NCI-H446 (cell line): Measurements from ENCODE around the gene RBM10.
"Not testable (repeated sequence)": the region's sequence is repeated elsewhere in the genome, so short reads cannot be mapped to it uniquely, and the experiment has no call there.

Experiments used
- DNase-seq, 2 experiments: peaks; one replicate each; lab custom pipeline; 2025; lab: John Stamatoyannopoulos, UW

Gene RBM10, protein sequence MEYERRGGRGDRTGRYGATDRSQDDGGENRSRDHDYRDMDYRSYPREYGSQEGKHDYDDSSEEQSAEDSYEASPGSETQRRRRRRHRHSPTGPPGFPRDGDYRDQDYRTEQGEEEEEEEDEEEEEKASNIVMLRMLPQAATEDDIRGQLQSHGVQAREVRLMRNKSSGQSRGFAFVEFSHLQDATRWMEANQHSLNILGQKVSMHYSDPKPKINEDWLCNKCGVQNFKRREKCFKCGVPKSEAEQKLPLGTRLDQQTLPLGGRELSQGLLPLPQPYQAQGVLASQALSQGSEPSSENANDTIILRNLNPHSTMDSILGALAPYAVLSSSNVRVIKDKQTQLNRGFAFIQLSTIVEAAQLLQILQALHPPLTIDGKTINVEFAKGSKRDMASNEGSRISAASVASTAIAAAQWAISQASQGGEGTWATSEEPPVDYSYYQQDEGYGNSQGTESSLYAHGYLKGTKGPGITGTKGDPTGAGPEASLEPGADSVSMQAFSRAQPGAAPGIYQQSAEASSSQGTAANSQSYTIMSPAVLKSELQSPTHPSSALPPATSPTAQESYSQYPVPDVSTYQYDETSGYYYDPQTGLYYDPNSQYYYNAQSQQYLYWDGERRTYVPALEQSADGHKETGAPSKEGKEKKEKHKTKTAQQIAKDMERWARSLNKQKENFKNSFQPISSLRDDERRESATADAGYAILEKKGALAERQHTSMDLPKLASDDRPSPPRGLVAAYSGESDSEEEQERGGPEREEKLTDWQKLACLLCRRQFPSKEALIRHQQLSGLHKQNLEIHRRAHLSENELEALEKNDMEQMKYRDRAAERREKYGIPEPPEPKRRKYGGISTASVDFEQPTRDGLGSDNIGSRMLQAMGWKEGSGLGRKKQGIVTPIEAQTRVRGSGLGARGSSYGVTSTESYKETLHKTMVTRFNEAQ

DNA sequence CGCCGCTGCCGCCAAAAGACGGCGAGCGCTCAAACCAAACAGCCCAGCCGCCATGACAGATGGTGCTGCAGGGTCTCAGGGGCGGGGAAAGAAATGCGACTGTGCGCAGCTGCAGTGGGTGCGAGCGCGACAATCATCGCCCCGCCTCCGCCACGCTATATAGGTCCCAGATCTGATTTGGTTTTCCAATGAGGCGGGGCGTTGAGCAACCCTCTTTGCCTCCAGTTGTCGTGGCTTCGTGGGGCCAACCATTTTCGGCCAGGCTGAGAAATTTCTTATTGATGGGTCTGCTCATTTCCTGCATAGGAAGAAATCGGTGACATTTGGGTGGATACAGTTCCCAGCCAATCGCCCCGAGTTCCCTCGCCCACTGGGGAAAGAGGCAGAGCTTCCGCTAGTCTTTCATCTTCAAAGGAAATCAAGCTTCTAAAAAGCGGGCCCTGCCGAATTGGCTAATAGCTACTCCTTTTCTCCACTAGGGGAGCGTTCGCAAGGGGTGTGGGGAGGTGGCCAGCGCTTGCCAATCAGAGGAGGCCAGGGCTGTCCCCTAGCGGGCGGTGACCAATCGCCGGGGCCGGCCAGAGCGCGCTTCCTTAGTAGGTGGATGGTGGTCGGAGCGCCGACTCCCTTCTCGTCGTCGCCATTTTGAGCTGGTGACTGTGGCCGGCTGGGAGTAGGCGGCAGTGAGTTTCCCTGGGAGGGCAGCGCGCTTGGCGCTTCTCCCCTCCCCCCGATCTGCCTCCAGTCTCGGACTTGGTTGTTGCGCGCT lies at the start of gene RBM10, which contains the start of gene NDUFB11:
Gene RBM10 (plus strand): TSS at position 596 of the 769 bp plus-strand sequence. CDS start 2,261 bp downstream, outside the sequence.
Gene NDUFB11 (minus strand): TSS at position 77 of the 769 bp plus-strand sequence. CDS start 23 bp downstream, at position 54.
- peak; percentile 86 to 92 for DNase-seq

DNA sequence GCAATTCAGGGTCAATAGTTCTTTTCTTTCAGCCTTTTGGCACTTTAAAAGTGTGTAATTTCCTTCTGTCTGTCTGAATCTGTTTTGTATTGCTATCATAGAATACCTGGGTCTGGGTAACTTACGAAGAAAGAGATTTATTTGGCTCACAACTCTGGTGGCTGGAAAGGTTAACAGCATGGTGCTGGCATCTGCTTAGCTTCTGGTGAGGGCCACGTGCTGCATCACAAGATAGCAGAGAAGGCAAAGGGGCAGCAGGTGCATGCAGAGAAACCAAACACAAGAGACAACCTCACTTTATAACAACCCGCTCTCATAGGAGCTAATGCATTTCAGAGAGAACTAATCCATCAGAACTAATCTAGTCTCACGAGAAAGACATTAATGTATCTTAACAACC lies 48.0 kb upstream of the RBM10 start:
- DNase-seq, result no peak

DNA sequence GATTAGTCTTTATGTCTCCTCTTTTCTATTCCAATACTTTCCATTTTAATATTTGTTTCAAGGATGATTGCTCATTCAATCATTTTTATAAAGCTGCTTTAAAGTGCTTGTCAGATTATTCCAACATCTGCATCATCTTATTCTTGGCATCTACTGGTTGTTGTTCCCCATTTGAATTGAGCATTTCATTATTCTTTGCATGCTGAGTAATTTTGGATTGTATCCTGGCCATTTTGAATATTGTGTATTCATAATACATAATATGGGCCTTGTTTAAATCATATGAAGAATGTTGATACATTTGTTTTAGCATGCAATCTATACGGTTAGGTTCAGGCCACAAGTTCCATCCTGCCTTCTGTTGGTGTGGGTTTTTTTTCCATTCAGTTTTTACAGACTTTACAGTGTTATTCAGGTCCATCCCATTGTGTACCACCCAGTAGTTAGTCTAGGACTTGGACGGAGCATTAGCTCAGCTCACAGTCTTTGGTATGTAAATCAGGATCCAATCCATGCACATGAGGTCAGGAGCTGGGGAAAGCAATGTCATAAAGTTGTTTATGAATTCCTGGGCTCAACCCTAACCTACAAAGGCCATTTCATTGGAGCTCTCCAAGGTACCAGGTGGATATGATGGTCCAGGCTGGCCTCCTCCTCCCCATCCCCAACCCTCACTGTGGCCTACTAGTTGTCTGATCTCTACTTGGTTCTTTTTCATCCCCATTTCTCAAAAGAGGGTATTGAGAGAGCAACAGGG lies 46.5 kb upstream of the RBM10 start:
- DNase-seq, result no peak

DNA sequence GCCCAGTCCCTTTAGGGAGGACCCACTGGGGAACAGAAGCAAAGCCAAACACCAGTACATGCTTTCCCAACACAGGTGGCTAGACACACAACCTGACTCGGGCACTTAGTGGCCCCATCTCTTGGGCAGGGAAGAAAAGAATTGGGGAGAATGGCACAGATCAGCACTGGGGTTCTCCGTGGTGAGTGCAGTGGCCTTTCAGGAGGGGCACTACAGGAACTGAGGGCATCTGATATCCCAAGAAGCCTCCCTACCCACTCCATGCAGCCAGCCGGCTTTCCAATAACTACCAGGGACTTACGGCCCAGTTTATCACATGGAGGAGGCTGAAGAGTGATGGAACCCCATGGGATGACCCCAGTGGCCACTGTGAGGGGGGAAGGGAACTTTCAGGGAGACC lies 43.8 kb upstream of the RBM10 start:
- no peak for DNase-seq

DNA sequence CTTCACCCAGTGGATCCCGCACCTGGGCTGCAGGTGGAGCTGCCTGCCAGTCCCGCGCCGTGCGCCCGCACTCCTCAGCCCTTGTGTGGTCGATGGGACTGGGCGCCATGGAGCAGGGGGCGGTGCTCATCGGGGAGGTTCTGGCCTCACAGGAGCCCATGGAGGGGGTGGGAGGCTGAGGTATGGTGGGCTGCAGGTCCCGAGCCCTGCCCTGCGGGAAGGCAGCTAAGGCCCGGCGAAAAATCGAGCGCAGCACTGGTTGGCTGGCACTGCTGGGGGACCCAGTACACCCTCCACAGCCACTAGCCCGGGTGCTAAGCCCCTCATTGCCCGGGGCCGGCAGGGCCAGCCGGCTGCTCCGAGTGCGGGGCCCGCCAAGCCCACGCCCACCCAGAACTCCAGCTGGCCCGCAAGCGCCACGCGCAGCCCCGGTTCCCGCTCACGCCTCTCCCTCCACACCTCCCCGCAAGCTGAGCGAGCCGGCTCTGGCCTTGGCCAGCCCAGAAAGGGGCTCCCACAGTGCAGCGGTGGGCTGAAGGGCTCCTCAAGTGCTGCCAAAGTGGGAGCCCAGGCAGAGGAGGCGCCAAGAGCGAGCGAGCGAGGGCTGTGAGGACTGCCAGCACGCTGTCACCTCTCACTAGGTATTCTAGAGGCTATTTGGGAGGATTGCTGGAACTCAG lies 33.9 kb upstream of the RBM10 start:
- DNase-seq, result not testable (repeated sequence)

DNA sequence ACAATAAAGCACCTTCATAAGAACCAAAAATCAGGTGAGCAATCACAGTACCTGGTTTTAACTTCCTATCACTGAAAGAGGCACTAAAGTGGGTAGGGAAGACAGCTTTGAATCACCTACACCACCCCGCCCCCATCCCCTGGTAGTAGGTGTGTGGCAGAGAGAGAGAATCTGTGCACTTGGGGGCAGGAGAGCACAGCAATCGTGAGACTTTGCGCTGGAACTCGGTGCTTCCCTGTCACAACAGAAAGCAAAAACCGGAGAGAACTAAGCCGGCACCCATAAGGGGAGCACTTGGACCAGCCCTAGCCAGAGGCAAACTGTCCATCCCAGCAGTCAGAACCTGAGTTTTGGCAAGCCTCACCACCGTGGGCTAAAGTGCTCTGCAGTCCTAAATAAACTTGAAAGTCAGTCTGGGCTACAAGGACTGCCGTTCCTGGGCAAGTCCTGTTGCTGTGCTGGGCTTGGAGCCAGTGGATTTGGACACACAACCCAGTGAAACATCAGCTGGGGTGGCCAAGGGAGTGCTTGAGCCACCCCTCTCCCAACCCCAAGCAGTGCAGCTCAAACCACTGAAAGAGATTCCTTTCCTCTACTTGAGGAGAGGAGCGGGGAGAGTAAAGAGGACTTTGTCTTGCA lies 32.6 kb upstream of the RBM10 start:
- no peak for DNase-seq

DNA sequence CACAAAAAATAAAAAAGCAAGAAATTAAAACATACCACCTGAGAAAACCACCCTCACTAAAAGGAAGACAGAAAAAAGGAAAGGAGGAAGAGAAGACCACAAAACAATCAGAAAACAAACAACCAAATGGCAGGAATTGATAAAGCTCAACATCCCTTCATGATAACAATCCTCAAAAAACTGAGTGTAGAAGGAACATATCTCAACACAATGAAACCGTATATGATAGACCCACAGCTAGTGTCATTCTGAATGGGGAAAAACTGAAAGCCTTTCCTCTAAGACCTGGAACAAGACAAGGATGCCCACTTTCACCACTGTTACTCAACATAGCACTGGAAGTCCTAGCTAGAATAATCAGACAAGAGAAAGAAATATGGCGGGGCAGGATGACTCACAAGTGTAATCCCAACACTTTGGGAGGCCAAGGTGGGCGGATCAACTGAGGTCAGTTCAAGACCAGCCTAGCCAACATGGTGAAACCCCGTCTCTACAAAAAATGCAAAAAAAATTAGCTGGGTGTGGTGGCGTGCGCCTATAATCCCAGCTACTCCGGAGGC lies 28.4 kb upstream of the RBM10 start:
- DNase-seq, result not testable (repeated sequence)

DNA sequence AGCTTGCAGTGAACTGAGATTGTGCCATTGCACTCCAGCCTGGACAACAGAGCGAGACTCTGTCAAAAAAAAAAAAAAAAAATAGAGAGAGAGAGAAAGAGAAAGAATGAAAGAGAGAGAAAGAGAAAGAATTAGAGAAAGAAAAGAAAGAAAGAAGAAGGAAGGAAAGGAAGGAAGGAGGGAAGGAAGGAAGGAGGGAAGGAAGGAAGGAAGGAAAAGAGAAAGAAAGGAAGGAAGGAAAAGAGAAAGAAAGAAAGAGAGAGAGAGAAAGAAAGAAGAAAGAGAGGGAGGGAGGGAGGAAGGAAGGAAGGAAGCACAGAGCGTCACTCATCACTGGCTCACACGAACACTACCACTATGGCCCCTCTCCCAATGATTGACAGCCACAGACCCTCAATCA lies 20.6 kb upstream of the RBM10 start:
- not testable (repeated sequence) for DNase-seq

DNA sequence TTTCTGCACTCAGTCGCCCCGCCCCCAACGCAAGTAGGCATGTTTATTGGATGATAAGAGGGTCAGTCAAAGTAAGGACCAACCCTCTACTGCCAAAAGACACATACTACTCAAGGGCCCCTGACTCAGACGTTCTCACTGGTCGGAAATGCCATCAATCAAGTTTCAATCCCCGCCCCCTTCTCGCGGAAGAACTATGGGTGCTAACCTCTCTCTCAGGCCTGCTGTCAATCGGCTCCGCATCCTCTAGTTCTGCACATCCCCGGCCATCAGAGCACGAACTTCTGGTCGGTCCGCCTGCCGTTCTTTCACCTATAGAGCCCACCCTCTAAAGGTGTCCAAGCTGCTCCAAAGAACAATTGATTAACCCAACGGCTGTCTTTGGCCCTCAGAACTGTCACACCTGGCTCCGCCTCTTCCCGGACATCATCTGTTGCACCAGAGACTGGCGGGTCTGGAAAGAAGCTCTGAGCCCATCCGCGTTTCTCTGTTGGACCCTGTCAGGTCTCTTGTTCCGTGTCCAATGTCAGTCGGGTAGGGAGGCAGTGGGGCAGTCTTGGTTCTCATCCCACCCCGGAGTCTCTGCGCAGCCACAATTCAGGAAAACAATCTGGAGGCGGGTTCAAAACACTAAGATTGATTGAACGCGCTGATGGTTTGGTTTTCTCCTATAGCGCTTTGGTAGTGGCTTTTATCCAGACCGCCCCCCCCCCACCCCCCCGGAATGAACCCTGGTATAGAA lies 15.7 kb upstream of the RBM10 start:
- DNase-seq, result peak; percentile 90 to 94

DNA sequence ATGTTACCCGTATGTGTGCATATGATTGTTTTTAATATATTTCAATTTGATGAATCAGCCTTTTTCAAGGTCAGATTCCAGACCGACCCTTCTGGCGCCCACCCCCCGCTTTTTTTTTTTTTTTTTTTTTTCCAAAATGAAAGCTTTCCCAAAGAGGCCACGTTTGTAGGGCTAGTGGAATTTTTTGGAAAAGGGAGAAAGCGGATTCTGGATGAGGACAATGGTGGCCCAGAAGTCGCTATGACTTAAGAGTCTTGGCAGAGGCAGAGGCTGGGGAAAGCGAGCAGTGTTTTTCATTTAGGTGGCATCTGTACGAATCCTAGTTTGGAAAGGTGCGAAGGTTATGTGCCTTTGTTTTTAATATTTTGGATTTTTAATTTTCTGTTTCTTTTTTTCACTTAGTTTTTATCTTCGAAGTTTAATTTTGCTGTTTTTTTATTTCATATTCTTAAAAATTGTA lies 15.1 kb upstream of the RBM10 start:
- DNase-seq, result no peak

DNA sequence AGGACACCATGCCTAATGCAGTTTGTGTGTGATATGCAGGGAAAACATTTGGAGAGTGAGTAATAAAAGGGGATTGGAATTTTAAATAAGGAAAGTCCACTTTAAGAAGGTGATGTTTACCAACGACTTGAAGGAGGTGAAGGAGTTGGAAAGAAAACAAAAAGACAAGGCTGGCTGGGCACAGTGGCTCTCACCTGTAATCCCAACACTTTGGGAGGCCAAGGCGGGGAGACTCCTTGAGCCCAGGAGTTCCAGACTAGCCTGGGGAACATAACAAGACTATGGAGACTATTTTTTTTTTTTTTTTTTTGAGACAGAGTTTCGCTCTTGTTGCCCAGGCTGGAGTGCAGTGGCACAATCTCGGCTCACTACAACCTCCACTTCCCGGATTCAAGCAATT lies 11.5 kb upstream of the RBM10 start:
- DNase-seq, result no peak

DNA sequence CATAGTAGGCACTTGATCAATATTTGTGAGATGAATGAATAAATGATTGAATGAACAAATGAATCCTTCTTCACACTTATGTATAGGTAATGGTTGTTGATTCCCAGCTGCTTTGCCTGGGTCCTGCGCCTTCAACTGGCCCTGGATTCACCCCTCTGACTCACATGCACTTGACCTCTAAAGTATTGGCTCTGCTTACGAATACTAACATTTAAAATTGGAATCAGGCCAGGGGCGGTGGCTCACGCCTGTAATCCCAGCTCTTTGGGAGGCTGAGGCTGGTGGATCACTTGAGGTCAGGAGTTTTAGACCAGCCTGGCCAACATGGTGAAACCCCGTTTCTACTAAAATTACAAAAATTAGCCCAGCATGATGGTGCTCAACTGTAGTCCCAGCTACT lies 9.4 kb upstream of the RBM10 start:
- DNase-seq, result not testable (repeated sequence)

DNA sequence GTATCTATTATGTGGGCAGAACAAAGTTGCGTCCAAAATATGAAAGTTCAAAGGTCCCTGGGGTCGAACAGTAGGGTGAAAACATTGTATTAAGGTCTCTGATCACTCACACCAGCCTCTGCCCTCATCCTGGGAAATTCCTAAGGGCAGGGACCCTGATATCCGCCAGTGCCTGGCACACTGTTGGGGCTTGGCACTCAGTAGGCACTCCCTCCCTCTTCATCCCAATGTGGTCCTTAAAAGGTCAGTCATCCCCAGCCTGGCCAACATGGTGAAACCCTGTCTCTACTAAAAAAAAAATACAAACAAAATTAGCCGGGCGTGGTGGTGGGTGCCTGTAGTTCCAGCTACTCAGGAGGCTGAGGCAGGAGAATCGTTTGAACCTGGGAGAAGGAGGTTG lies 6.8 kb upstream of the RBM10 start:
- no peak for DNase-seq

DNA sequence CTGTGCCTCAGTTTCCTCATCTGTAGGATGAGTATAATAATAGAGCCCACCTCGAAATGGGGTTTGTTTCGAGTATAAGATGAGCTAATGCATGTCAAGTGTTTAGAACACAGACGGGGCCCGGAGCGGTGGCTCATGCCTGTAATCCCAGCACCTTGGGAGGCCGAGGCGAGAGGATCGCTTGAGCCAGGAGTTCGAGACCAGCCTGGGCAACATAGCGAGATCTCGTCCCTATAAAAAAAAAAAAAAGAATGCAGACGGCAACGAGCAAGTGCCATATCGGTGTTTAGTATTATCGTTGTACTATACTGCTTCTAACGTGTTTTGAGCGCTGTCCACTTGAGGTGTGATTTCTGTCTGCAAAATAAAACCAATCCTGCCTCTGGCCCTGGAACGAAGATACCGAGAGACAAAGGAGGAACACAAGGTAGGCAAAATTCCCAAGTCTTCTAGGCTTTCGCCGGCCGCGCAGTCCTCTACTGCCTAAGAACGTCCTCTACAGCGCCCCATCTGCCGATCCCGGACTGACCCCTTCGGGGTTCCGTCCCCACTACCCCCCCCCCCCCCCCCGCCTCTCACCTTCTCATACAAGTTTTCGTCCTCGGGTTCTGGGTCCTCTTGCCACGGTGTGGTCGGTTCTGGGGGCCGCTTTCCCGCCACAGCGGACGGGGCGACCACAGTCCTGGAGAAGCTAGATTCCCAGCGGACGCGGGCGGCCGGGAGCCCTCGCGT lies 961 bp upstream of the RBM10 start:
- no peak for DNase-seq

DNA sequence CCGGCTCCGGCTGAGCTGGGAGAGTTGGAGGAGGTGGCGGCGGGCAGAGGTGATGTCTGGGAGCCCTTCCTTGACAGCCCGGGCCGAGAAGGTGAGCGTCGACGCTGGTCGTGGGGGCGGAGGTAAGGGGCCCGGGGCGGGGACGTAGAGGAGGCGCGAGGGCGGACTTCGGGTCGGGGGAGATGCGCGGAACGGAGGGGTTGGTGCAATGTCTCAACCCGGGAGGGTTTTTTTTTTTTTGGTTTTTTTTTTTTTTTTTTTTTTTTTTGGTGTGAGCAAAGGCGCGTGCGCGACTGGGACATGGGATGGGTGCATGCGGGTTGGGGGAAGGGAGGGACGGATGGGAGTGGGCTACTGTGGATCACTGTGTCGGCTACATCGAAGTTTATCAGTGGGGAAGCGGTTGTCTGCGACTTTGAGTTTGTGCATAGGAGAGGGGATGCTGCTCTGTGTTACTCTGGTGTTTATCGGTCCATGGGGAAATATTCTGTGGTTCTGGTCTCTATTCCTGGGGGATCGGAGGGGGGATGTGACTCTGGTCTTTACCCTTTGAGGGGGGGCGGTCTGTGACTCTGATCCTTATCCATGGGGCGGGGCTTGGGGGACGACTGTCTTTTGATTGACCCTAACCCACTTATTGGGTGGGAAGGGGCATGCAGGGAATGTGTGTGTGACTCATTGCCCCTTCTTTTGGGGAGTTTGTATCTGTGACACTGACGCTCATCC lies 537 bp downstream of the RBM10 start:
- peak; percentile 55 to 69 for DNase-seq

DNA sequence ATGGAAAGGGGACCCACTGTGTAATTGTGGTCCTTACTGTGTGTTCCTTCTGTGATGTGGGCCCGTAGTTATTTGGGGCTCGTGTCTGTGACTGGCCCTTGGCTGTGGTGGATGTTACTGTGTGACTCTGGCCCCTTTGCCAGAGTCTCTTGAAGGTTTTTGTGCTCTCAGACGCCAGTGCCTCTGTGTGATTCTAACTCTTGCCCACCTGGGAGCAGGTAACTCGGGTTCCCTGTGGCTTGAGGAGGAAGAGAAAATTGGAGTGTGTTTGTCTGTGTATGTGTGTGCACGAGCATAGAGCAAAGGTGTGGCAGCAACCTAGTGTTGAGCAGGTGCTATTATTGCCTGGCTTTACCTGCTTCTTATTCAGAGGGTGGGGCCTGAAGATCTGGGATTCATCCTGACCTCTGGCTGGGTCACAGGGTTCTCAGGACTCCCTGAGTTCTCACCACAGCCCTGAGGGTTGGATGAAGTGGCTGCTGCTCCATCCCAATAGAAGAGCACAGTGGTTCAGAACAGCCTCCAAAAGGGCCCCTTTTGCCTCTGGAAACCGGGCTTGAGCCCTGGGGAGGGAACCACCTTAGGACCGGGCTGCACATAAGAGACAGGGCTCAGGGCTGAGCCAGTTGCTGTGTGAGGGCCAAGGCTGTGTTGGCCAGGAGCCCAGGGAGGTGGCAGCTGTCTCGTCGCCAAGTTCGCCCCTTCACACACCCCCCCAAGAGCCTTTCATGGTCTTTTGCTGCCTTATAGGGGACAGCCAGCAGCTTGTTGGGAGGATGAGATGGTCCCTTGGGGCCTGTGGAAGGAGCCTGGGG lies 1.3 kb downstream of the RBM10 start:
- peak in 1 of 2 experiments; percentile 11 for DNase-seq
